Heart right ventricle (tissue), 16 donors: ENCODE data around the gene PLP1. TPM values are rescaled to one million over a fixed set of nuclear protein-coding genes. Genes with fewer than 3 reads are reported as not detected.
A peak's percentile ranks its signal among the peaks of the same experiment; 100 is the strongest.

Source experiments
- ATAC-seq, 8 donors: fragments of 200-7000 bp; cut with Tn5 transposase; one replicate each; pipeline ENCODE4 v1.9.1; 2020; ENCODE audit warnings: mild to moderate bottlenecking in 8 of 8, moderate library complexity in 8 of 8, moderate number of reproducible peaks in 1 of 8
- DNase-seq, 2 donors: peaks; one replicate each; pipeline ENCODE4 v3.0.0-alpha.2; 2020
- H3K27ac ChIP-seq, 10 donors: fragments of 200-600 bp; sonication (generic) in 2 of 10; one replicate each; pipeline versions ENCODE4 v1.5.0 to v1.8.0; 2020 to 2022; ENCODE audit warnings: mild to moderate bottlenecking in 3 of 10
- H3K27me3 ChIP-seq, 7 donors: fragments of 200-600 bp; one replicate each; pipeline ENCODE4 v1.8.0; 2021 to 2022; ENCODE audit warnings: mild to moderate bottlenecking in 2 of 7
- H3K36me3 ChIP-seq, 9 donors: fragments of 200-600 bp; sonication (generic) in 1 of 9; one replicate each; pipeline versions ENCODE4 v1.5.0 to v1.8.0; 2020 to 2022; ENCODE audit warnings: mild to moderate bottlenecking in 2 of 9
- H3K4me1 ChIP-seq, 9 donors: fragments of 200-600 bp; sonication (generic) in 1 of 9; one replicate each; pipeline versions ENCODE4 v1.5.0 to v1.8.0; 2020 to 2022; ENCODE audit warnings: mild to moderate bottlenecking in 4 of 9
- H3K4me3 ChIP-seq, 10 donors: fragments of 200-600 bp; sonication (generic) in 2 of 10; one replicate each; pipeline versions ENCODE4 v1.5.0 to v1.8.0; 2020 to 2022; ENCODE audit warnings: mild to moderate bottlenecking in 7 of 10, moderate library complexity in 2 of 10
- H3K9me3 ChIP-seq, 11 donors: fragments of 200-600 bp in 10 of 11; sonication (generic) in 2 of 11; one replicate each; pipeline versions ENCODE4 v1.5.0 to v1.8.0; 2013 to 2022; ENCODE audit warnings: mild to moderate bottlenecking in 2 of 11, control low read depth in 1 of 11, moderate library complexity in 1 of 11
- CTCF ChIP-seq, 9 donors: fragments of 200-600 bp; sonication (generic) in 2 of 9; IDR thresholded peaks; one replicate each; pipeline versions ENCODE4 v1.5.0 to v1.8.0; 2021 to 2022; ENCODE audit warnings: antibody characterized with exemption in 9 of 9, mild to moderate bottlenecking in 5 of 9, moderate library complexity in 1 of 9
- WGBS, 2 donors: extraction: QIAGEN DNeasy Blood & Tissue Kit; methylation state at CpG; one replicate each; pipeline ENCODE4 v1.1.7; 2013; ENCODE audit warnings: inconsistent platforms in 1 of 2; 5-methylcytosine and 5-hydroxymethylcytosine counted together
- intact Hi-C, 10 donors: fragments of 100-400 bp; cut with DNase I; formaldehyde crosslinking; loops; one replicate each; pipeline versions ENCODE4 v1.11.1 to v1.14.2; 2022
- long read RNA-seq, 3 donors: library from polyadenylated mRNA; unstranded; transcript quantifications; one replicate each; pipeline ENCODE4 v2.0.0, GENCODE V29; 2020 to 2021
- polyA plus RNA-seq, 2 donors: library from polyadenylated mRNA; stranded (reverse); fragments of 200-250 nt; gene quantifications; one replicate each; pipeline ENCODE4 v1.2.3, GENCODE V29; 2013
- total RNA-seq, 10 donors: library from RNA; stranded (reverse); fragmentation: NEBNext Ultra II Directional in 3 of 10; extraction: Animal tissue kit (Norgen Biotek cat#: 25700) in 3 of 10; gene quantifications; one replicate each; pipeline versions ENCODE4 v1.2.1 to v1.2.4, GENCODE V29; 2021 to 2023
- donor health status: Arrhythmogenic right ventricular cardiomyopathy.
- donor health status: ischemic (EF 13 %, LVEDD 7.1; RV severe dilation, severe dysfunction).
- donor health status: healthy with polysubstance abuse.
- donor health status: DM: no; HTN: yes; CAD: no.
- donor health status: DM: no; HTN: no; CAD: no.
- donor health status: ischemic (EF 25% LVEDD 6.9; RV normal size, moderate dysfunction).
- donor health status: ischemic (EF 25% LVEDD 5.7; RV mildly dilated, moderate dysfunction).
- donor health status: healthy.
- donor health status: DM: yes; HTN: yes; CAD: no.
- donor health status: Ischemic cardiomyopathy.
- donor health status: ischemic (EF 35%, LVEDD 5.7; RV mildly dilated, moderate dysfunction).
- donor health status: nonischemic (EF 11% LVEDD 7.7; RV severe dilation, severe dysfunction).
- donor health status: DM: yes; HTN: yes; CAD: no.
- donor health status: PGD.
- donor health status: ischemic (EF 29% LVEDD 5.4; RV normal size, mild dysfunction).
- donor health status: nonischemic (EF 23%, LVEDD 6.1; RV moderate dilation, normal function).

PLP1 gene
- total RNA-seq (10 to 100 TPM in 1 of 10 donors, 1 to 10 TPM in 8, under 1 TPM in 1; 0.94 to 10.4 (median 2.6) TPM), polyA plus RNA-seq (1 to 10 TPM; 2.7 to 5.3 TPM)
- long read RNA-seq, donor 1, partial matches to known transcripts = 0 of 5 reads
- long read RNA-seq, donor 1, other reads (novel, unspliced or antisense) = 4 of 5 reads
- long read RNA-seq, donor 2, partial matches to known transcripts = 0 of 2 reads
- long read RNA-seq, donor 2, other reads (novel, unspliced or antisense) = 1 of 2 reads
- long read RNA-seq, donor 3, partial matches to known transcripts = 0 of 2 reads
- long read RNA-seq, donor 3, other reads (novel, unspliced or antisense) = 0 of 2 reads

- no peak for TF ChIP-seq CTCF (IDR thresholded peaks at IDR 0.05)
- H3K27ac ChIP-seq = no peak within 1 kb of the TSS
- peak within 1 kb of the TSS in 3 of 10 donors; percentile 11 to 17 (median 14) for H3K4me3 ChIP-seq
- peaks cover 0 to 11% (median 0%) of the 10 kb centered on the region in 7 donors for H3K27me3 ChIP-seq
- intact Hi-C loops = loop anchor here in 4 of 10 donors (10.0 kb wide), 3 partner anchors 62 to 242 kb away; partner anchors contain the start of gene TMEM31 (in 3 of the 4)
- H3K4me1 ChIP-seq = no peaks in the 10 kb centered on the region
- ATAC-seq (no peak), DNase-seq (no peak)
- WGBS, 2 donors = 65 to 72% methylated on average over 2 of the region's 2 CpGs
- H3K36me3 ChIP-seq = no peaks in the 10 kb centered on the region
- no peaks in the 10 kb centered on the region for H3K9me3 ChIP-seq
Observed at GRCh38 chrX:103776546-103776945, at the start of gene PLP1. TSS of gene PLP1 (plus strand) at chrX:103776840. CDS start at chrX:103776996, 156 bp downstream.

GRCh38 chrX:103727115-103727514, 49.5 kb upstream of the PLP1 start:
- TF ChIP-seq CTCF (IDR thresholded peaks at IDR 0.05) = no peak
- Histone ChIP-seq H3K36me3 (no peaks in the 10 kb centered on the region), H3K4me1 (peaks cover 0 to 20% (median 10%) of the 10 kb centered on the region in 9 donors), H3K27ac (no peak overlapping the region), H3K9me3 (no peaks in the 10 kb centered on the region), H3K4me3 (no peak overlapping the region), H3K27me3 (peaks cover 0 to 63% (median 0%) of the 10 kb centered on the region in 7 donors)
- no peak for ATAC-seq
- 82 to 83% methylated on average over 4 of the region's 4 CpGs for WGBS, 2 donors
- intact Hi-C loops = loop anchor here in 1 of 10 donors (1.0 kb wide), 1 partner anchor 17 kb away; the partner anchor contains the start of gene TMEM31
- no peak for DNase-seq

GRCh38 chrX:103729015-103729414, 47.6 kb upstream of the PLP1 start:
- 72 to 76% methylated on average over 4 to 5 of the region's 5 CpGs for WGBS, 2 donors
- peaks cover 0 to 20% (median 10%) of the 10 kb centered on the region in 9 donors for H3K4me1 ChIP-seq
- intact Hi-C loops = no loop called here

More at GRCh38 chrX:103729015-103729414, 47.6 kb upstream of the PLP1 start:
- ATAC-seq = no peak
- TF ChIP-seq CTCF (IDR thresholded peaks at IDR 0.05) = no peak
- H3K4me3 ChIP-seq = no peak overlapping the region
- no peak overlapping the region for H3K27ac ChIP-seq
- no peaks in the 10 kb centered on the region for H3K9me3 ChIP-seq
- no peaks in the 10 kb centered on the region for H3K36me3 ChIP-seq
- DNase-seq = no peak
- H3K27me3 ChIP-seq = peaks cover 0 to 78% (median 0%) of the 10 kb centered on the region in 7 donors
